Right lobe of liver (tissue), 6 donors: ENCODE data around the gene ALCAM. TPM values are rescaled to one million over a fixed set of nuclear protein-coding genes. Genes with fewer than 3 reads are reported as not detected.

Experiments
- ATAC-seq, 4 donors: fragments of 200-7000 bp; cut with Tn5 transposase; one replicate each; pipeline ENCODE4 v1.9.1; 2020; ENCODE audit warnings: mild to moderate bottlenecking in 4 of 4, moderate library complexity in 4 of 4
- DNase-seq, 3 donors: peaks; one replicate each; pipeline ENCODE4 v3.0.0-alpha.2; 2020
- H3K27ac ChIP-seq, 3 donors: fragments of 200-600 bp; one replicate each; pipeline ENCODE4 v1.8.0; 2022
- H3K27me3 ChIP-seq, 2 donors: fragments of 200-600 bp; one replicate each; pipeline ENCODE4 v1.8.0; 2022
- H3K36me3 ChIP-seq, 4 donors: fragments of 200-600 bp; sonication (generic) in 1 of 4; one replicate each; pipeline versions ENCODE4 v1.5.1 to v1.8.0; 2017 to 2022; ENCODE audit warnings: control low read depth in 1 of 4
- H3K4me1 ChIP-seq, 4 donors: fragments of 200-600 bp; sonication (generic) in 1 of 4; one replicate each; pipeline versions ENCODE4 v1.5.1 to v1.8.0; 2017 to 2022; ENCODE audit warnings: control low read depth in 1 of 4
- H3K4me3 ChIP-seq, 3 donors: fragments of 200-600 bp; one replicate each; pipeline ENCODE4 v1.8.0; 2022
- H3K9me3 ChIP-seq, 4 donors: fragments of 200-600 bp; sonication (generic) in 1 of 4; one replicate each; pipeline versions ENCODE4 v1.5.1 to v1.8.0; 2017 to 2022; ENCODE audit warnings: control low read depth in 1 of 4
- CTCF ChIP-seq, 4 donors: fragments of 200-600 bp in 3 of 4; fragments of 450-650 bp in 1 of 4; IDR thresholded peaks; one replicate each; pipeline versions ENCODE4 v1.5.1 to v1.8.0; 2016 to 2022; ENCODE audit warnings: antibody characterized with exemption in 4 of 4, mild to moderate bottlenecking in 2 of 4
- POLR2A ChIP-seq: fragments of 450-650 bp; IDR thresholded peaks from one replicate; pipeline ENCODE4 v1.6.1; 2017; ENCODE audit warnings: antibody characterized with exemption, mild to moderate bottlenecking
- WGBS: methylation state at CpG from one replicate; pipeline ENCODE4 v1.1.6; 2018; ENCODE audit warnings: low coverage, low lambda C conversion rate; ENCODE audit not compliant: insufficient coverage; ENCODE audit errors: missing lambda C conversion rate; 5-methylcytosine and 5-hydroxymethylcytosine counted together
- intact Hi-C, 2 donors: fragments of 100-400 bp; cut with DNase I; formaldehyde crosslinking; loops; one replicate each; pipeline versions ENCODE4 v1.11.2 to v1.14.1; 2022
- total RNA-seq, 6 experiments: library from RNA; depleted of rRNA in 2 of 6; stranded (reverse); fragments of >200 nt in 2 of 6; fragmentation: NEBNext Ultra II Directional in 3 of 6; extraction: Animal tissue kit (Norgen Biotek cat#: 25700) in 3 of 6; gene quantifications; one replicate each; pipeline versions ENCODE4 v1.1.0 to v1.2.4, GENCODE V29; 2016 to 2023
- donor health status: DM: no; HTN: yes; CAD: no.
- donor health status: DM: no; HTN: no; CAD: no.
- donor health status: DM: no; HTN: no; CAD: no.
- donor health status: DM: no; HTN: yes; CAD: no.
- donor health status: DM: no; HTN: yes; CAD: no.

ALCAM gene
- total RNA-seq, 6 experiments from 2014 or later, result 21.9 to 43.4 (median 34.5) TPM

GRCh38 chr3:105399062-105399461 lies 32.4 kb downstream of the ALCAM start:
- 19% methylated on average over 1 of the region's 1 CpG for WGBS
- no peak for DNase-seq
- Histone ChIP-seq H3K27me3 (no peaks in the 10 kb centered on the region), H3K9me3 (no peaks in the 10 kb centered on the region), H3K4me1 (peaks cover 0 to 13% (median 0%) of the 10 kb centered on the region in 4 donors), H3K4me3 (no peak overlapping the region), H3K36me3 (peaks cover 0 to 2% (median 0%) of the 10 kb centered on the region in 4 donors), H3K27ac (no peak overlapping the region)
- intact Hi-C loops, result no loop called here
- no peak for TF ChIP-seq POLR2A
- TF ChIP-seq CTCF (IDR thresholded peaks at IDR 0.05), result no peak
- peak in 1 of 4 donors; percentile 57 for ATAC-seq

GRCh38 chr3:105399611-105400010 lies 32.9 kb downstream of the ALCAM start:
- DNase-seq (no peak), ATAC-seq (no peak)
- WGBS, result 79% methylated on average over 1 of the region's 1 CpG
- no peak overlapping the region for H3K4me3 ChIP-seq
- intact Hi-C loops, result no loop called here
- no peak overlapping the region for H3K27ac ChIP-seq
- peaks cover 0 to 2% (median 0%) of the 10 kb centered on the region in 4 donors for H3K36me3 ChIP-seq
- TF ChIP-seq CTCF (IDR thresholded peaks at IDR 0.05) (no peak), POLR2A (no peak)
- H3K27me3 ChIP-seq, result no peaks in the 10 kb centered on the region
- peaks cover 0 to 13% (median 0%) of the 10 kb centered on the region in 4 donors for H3K4me1 ChIP-seq
- no peaks in the 10 kb centered on the region for H3K9me3 ChIP-seq

GRCh38 chr3:105401254-105401653 lies 34.5 kb downstream of the ALCAM start:
- Histone ChIP-seq H3K4me3 (no peak overlapping the region), H3K36me3 (peaks cover 0 to 2% (median 0%) of the 10 kb centered on the region in 4 donors), H3K4me1 (peaks cover 0 to 13% (median 0%) of the 10 kb centered on the region in 4 donors), H3K27me3 (no peaks in the 10 kb centered on the region), H3K27ac (no peak overlapping the region), H3K9me3 (no peaks in the 10 kb centered on the region)
- WGBS, result 77% methylated on average over 3 of the region's 4 CpGs
- no peak for DNase-seq
- intact Hi-C loops, result no loop called here
- TF ChIP-seq CTCF (IDR thresholded peaks at IDR 0.05) (no peak), POLR2A (no peak)
- ATAC-seq, result no peak

GRCh38 chr3:105401691-105402149 lies 35.0 kb downstream of the ALCAM start:
- TF ChIP-seq CTCF (IDR thresholded peaks at IDR 0.05), result no peak
- TF ChIP-seq POLR2A, result no peak
- WGBS, result 84% methylated on average over 2 of the region's 2 CpGs
- DNase-seq (no peak), ATAC-seq (no peak)
- peaks cover 0 to 13% (median 0%) of the 10 kb centered on the region in 4 donors for H3K4me1 ChIP-seq
- H3K36me3 ChIP-seq, result peaks cover 0 to 2% (median 0%) of the 10 kb centered on the region in 4 donors
- H3K4me3 ChIP-seq, result no peak overlapping the region
- H3K27ac ChIP-seq, result no peak overlapping the region
- H3K9me3 ChIP-seq, result no peaks in the 10 kb centered on the region
- intact Hi-C loops, result no loop called here
- H3K27me3 ChIP-seq, result no peaks in the 10 kb centered on the region
